NB4 (cell line): ENCODE measurements around the gene BTG2.

Experiments used
- DNase-seq: peaks from one replicate; pipeline ENCODE4 v3.0.0; 2010; ENCODE audit warnings: low read depth
- H3K4me3 ChIP-seq: one replicate; pipeline ENCODE4 v1.5.1; 2011; ENCODE audit warnings: mild to moderate bottlenecking, low read depth, low read length, moderate library complexity
- MYC ChIP-seq: IDR thresholded peaks from 2 replicates; pipeline ENCODE4 v1.6.1; 2011; ENCODE audit warnings: low read depth, low read length
- POLR2A ChIP-seq: IDR thresholded peaks from 2 replicates; pipeline ENCODE4 v1.6.1; 2011; ENCODE audit warnings: mild to moderate bottlenecking; ENCODE audit not compliant: insufficient read length; ENCODE audit errors: extremely low read depth
- TF ChIP-seq, protein P1 (sequence below): IDR thresholded peaks from 2 replicates; pipeline ENCODE4 v1.6.1; 2011; ENCODE audit warnings: low read depth, low read length
- TF ChIP-seq, protein P2 (sequence below): IDR thresholded peaks from one replicate; pipeline ENCODE4 v1.5.1; 2012; ENCODE audit warnings: low read depth, low read length

Gene BTG2

DNA sequence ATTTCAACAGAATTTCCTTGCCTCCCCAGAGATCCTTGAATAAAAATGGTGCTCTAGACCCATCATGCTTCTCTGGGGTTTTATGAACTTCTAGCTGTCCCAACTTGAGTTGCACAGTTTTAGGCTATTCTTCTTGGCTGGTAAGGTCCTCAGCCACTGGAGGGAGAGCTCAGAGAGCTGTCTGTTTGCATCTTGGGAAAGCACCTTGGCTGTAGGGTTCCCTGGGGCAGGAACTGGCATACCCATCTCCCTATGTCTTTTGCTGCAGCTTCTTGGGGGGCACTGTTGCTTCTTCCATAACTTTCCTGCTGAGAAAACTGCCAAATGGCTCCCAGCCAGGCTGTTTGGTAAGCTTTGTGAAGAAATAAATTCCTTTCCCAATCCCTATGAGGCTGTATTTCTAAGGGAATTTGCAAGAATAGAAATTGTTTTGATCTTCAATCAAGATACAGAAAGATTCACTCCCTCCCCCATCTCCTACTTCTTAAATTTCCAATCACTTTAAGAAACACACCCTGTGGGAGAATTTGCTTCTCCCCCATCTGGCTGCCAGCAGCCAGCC is 53.8 kb downstream of the BTG2 start:
- TF ChIP-seq, protein P1, sequence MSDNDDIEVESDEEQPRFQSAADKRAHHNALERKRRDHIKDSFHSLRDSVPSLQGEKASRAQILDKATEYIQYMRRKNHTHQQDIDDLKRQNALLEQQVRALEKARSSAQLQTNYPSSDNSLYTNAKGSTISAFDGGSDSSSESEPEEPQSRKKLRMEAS = no peak
- TF ChIP-seq POLR2A (no peak), MYC (no peak)
- TF ChIP-seq, protein P2, sequence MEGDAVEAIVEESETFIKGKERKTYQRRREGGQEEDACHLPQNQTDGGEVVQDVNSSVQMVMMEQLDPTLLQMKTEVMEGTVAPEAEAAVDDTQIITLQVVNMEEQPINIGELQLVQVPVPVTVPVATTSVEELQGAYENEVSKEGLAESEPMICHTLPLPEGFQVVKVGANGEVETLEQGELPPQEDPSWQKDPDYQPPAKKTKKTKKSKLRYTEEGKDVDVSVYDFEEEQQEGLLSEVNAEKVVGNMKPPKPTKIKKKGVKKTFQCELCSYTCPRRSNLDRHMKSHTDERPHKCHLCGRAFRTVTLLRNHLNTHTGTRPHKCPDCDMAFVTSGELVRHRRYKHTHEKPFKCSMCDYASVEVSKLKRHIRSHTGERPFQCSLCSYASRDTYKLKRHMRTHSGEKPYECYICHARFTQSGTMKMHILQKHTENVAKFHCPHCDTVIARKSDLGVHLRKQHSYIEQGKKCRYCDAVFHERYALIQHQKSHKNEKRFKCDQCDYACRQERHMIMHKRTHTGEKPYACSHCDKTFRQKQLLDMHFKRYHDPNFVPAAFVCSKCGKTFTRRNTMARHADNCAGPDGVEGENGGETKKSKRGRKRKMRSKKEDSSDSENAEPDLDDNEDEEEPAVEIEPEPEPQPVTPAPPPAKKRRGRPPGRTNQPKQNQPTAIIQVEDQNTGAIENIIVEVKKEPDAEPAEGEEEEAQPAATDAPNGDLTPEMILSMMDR = no peak
- H3K4me3 ChIP-seq = no peak overlapping the region
- no peak for DNase-seq
